Choroid plexus epithelial cell (primary cell): ENCODE data around the gene HDHD3.
"Not testable (repeated sequence)": the region's sequence is repeated elsewhere in the genome, so short reads cannot be mapped to it uniquely, and the experiment has no call there.

Experiments used
- DNase-seq: peaks from one replicate; pipeline ENCODE4 v3.0.0-alpha.2; 2010; ENCODE audit warnings: low read depth
- H3K4me3 ChIP-seq: 2 replicates; pipeline ENCODE4 v1.5.1; 2011; ENCODE audit warnings: low read depth, mild to moderate bottlenecking, control low read depth, low read length, moderate library complexity
- TF ChIP-seq, protein P1 (sequence below): conservative IDR thresholded peaks from 2 replicates; pipeline ENCODE4 v1.5.1; 2011; ENCODE audit warnings: low read depth, mild to moderate bottlenecking, control low read depth, inconsistent platforms, low read length, moderate library complexity

The HDHD3 gene

DNA sequence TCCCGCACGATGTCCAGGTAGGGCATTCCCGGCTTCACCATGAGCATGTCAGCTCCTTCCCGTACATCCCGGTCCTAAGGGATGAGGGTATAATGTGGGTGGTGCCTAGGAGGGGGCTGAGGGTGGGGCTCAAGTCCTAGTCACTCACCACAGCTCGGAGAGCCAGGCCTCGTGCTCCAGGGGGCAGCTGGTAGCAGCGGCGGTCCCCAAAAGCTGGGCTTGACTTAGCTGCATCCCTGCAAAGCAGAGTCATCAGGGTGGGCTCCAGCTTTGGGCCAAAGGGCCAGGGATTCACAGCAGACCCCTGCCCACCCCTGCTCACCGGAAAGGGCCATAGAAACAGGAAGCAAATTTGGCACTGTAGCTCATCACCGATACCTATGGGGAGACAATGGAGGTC, 12.7 kb upstream of the HDHD3 start:
- H3K4me3 ChIP-seq = no peak overlapping the region
- no peak for DNase-seq
- TF ChIP-seq, protein P1, sequence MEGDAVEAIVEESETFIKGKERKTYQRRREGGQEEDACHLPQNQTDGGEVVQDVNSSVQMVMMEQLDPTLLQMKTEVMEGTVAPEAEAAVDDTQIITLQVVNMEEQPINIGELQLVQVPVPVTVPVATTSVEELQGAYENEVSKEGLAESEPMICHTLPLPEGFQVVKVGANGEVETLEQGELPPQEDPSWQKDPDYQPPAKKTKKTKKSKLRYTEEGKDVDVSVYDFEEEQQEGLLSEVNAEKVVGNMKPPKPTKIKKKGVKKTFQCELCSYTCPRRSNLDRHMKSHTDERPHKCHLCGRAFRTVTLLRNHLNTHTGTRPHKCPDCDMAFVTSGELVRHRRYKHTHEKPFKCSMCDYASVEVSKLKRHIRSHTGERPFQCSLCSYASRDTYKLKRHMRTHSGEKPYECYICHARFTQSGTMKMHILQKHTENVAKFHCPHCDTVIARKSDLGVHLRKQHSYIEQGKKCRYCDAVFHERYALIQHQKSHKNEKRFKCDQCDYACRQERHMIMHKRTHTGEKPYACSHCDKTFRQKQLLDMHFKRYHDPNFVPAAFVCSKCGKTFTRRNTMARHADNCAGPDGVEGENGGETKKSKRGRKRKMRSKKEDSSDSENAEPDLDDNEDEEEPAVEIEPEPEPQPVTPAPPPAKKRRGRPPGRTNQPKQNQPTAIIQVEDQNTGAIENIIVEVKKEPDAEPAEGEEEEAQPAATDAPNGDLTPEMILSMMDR = no peak

- TF ChIP-seq, protein P1 = no peak
- no peak for DNase-seq
- no peak overlapping the region for H3K4me3 ChIP-seq
Measured at GRCh38 chr9:113388833-113389232, 12.0 kb upstream of the HDHD3 start.

- no peak overlapping the region for H3K4me3 ChIP-seq
- DNase-seq = no peak
- TF ChIP-seq, protein P1 = no peak
Measured at GRCh38 chr9:113387560-113388230, 10.9 kb upstream of the HDHD3 start.

GRCh38 chr9:113386571-113387393, 10.0 kb upstream of the HDHD3 start:
- no peak overlapping the region for H3K4me3 ChIP-seq
- TF ChIP-seq, protein P1 = no peak

DNA sequence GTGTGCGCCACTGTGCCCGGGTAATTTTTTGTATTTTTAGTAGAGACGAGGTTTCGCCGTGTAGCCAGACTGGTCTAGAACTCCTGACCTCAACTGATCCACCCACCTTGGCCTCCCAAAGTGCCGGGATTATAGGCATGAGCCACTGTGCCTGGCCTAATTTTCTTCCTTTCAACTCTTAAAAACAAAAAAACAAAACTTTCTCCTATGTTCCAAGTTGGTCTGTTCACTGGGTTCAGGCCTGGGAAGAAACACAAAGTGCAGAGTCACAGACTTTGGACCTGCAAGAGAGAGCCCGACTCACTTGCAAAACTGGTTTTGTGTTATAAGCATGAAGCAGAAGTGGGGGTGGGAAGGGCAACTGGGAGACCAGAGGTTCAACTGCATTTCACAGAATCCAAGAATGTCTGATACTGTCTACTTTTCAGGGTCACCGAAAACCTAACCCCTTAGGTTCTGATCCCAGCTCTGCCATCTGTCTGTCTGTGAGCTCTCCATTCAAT, 5.2 kb upstream of the HDHD3 start:
- DNase-seq = no peak
- TF ChIP-seq, protein P1 = no peak
- no peak overlapping the region for H3K4me3 ChIP-seq

More at GRCh38 chr9:113386571-113387393, 10.0 kb upstream of the HDHD3 start:
- DNase-seq = no peak

DNA sequence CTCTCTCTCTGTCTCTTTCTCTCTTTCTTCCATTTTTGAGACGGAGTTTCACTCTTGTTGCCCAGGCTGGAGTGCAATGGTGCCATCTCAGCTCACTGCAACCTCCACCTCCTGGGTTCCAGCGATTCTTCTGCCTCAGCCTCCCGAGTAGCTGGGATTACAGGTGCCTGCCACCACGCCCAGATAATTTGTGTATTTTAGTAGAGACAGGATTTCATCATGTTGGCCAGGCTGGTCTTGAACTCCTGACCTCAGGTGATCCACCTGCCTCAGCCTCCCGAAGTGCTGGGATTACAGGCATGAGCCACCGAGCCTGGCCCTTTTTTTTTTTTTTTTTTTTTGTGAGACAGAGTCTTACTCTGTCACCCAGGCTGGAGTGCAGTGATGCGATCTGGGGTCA, 4.7 kb upstream of the HDHD3 start:
- H3K4me3 ChIP-seq, DNase-seq: not testable (repeated sequence)

DNA sequence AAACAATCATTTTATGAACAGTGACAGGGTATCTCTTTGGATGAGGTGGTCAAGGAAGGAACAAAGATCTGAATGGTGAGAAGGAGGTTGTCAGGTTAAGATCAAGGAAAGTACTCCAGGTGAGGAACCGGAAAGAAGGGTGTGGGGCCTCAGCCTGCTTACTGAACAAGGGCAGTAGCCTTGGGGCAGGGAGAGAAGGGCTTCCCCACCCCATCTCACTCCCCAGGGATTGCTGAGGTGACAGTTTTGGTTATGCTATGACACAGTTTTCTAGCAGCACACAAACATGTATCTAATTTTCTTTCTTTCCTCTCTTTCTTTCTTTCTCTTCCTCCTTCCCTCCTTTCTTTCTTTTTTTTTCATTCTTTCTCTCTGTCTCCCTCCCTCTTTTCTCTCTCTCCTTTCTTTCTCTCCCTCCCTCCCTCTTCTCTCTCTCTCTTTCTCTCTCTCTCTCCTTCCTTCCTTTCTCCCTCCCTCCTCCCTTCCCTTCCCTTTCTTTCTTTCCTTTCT, 4.1 kb upstream of the HDHD3 start:
- TF ChIP-seq, protein P1 = no peak
- no peak for DNase-seq
- H3K4me3 ChIP-seq = no peak overlapping the region

DNA sequence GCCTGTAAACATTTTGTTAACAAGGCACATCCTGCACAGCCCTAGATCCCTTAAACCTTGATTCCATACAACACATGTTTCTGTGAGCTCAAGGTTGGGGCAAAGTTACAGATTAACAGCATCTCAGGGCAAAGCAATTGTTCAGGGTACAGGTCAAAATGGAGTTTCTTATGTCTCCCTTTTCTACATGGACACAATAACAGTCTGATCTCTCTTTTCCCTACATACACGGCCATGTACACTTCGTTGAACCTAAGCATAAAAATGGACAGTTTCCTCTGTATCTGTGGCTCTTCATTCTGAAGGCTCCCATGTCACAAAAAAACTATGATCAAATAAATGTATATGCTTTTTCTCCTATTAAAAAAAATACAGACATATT, 3.0 kb upstream of the HDHD3 start:
- H3K4me3 ChIP-seq, DNase-seq: not testable (repeated sequence)

- not testable (repeated sequence) for H3K4me3 ChIP-seq, DNase-seq
Measured at GRCh38 chr9:113379094-113379828, 2.5 kb upstream of the HDHD3 start.
